ENCODE data around the gene CD1D.

GRCh38 chr1:158169105-158169504 lies 11.6 kb upstream of the CD1D start:
- TF ChIP-seq CTCF (IDR thresholded peaks at IDR 0.05): no peak
- TF ChIP-seq POLR2A (IDR thresholded peaks at IDR 0.05): no peak
- TF ChIP-seq POLR2AphosphoS5 (IDR thresholded peaks at IDR 0.05): no peak
- TF ChIP-seq EP300 (IDR thresholded peaks at IDR 0.05): no peak

Measured in sigmoid colon (tissue), 4 donors.